Activated CD4-positive, alpha-beta T cell treated with anti-CD3 and anti-CD28 coated beads for 24 hours (primary cell): ENCODE data around the gene MAPRE2.
"Not testable (repeated sequence)": the region's sequence is repeated elsewhere in the genome, so short reads cannot be mapped to it uniquely, and the experiment has no call there.

Source experiments
- DNase-seq, 2 donors: peaks; one replicate each; pipeline ENCODE4 v3.0.0-alpha.2; 2020; ENCODE audit warnings: low read depth in 2 of 2

Gene MAPRE2

DNA sequence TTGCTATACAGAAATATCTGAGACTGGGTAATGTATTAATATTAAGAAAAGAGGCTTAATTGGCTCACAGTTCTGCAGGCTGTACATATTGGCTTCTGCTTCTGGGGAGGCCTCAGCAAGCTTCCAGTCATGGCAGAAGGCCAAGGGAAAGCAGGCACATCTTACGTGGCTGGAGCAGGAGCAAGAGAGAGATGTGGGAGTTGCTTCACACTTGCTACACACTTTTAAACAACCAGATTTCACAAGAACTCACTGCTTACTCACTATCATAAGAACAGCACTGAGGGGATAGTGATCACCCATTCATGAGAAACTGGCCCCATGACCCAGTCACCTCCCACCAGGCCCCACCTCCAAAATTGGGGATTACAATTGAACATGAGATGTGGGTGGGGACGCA, 50.6 kb downstream of the MAPRE2 start:
- no peak for DNase-seq

DNA sequence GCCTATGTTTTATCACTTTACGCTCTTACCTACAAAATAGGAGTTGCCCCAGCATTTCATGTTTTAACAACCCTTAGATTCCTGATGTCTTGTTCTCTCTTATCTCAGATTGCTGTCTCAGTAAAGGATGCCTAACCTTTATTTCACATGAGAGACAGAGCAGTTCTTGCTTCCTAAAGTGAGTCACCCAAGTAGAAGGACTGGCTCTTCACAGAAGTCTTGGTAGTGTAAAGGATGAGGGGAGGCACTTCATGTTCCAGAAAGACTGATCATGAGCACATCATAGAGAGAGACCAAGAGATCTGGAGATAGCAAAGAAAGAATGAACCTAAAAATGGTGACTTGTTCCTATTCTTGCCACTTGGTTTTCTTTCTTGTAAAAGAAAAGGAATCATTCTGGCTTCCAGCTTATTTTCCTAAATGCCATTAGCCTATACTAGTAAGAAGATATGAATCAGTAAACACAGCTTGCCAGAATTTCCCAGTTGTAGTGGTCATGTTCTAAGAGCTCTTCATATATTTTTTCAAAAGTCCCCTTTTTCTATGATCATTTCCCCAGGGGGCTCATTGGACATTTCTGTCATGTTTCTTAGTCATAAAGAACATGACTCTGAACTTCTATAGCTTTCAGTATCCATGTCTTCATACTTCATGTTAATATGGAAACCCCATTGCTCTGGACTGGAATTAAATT, 54.9 kb downstream of the MAPRE2 start:
- no peak for DNase-seq

DNA sequence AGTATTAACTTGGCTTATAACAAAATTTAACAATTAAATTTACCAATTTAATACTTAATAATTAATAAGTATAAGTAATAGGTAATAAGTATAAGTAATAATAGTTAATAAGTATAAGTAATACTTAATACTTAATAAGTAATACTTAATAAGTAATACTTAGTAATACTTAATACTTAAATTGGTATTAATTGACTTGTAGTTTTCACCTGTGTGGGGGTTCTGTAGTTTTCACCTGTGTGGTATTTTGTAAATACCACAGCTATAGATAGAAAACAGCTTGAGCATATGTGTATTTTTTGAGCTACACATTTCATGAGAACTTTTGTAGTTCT, 55.4 kb downstream of the MAPRE2 start:
- no peak for DNase-seq

DNA sequence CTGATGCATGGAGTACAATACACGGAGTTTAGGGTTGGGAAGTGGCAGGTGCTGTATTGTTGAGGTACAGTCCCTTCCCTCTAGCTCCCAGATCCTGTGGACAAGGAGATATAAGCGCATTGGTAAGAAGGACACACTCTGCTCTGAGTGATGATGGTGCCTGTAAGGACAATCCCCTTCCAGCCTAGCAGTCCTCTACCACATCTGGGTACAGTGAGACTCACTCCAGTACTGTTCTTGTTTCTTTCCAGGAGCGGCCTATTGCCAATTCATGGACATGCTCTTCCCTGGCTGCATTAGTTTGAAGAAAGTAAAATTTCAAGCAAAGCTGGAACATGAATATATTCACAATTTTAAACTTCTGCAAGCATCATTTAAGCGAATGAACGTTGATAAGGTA, 56.0 kb downstream of the MAPRE2 start:
- DNase-seq = no peak

DNA sequence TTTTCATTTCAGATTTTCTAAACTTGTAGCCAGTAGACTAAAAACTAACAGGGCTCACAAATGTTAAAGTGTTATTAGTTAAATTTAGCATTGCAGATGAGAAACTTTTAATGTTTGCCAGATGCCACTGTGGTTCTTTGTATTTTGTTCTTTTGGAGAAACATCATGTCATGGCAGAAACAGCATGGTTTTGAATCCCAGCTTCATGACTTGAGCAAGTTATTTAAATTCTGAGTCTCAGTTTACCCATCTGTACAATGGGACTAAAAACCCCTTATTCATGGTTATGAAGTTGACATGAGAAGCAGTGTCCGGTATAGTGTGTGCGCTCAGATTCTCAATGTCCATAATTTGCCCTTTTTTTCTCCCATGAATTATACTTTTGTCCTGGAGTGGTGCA, 56.5 kb downstream of the MAPRE2 start:
- no peak for DNase-seq

DNA sequence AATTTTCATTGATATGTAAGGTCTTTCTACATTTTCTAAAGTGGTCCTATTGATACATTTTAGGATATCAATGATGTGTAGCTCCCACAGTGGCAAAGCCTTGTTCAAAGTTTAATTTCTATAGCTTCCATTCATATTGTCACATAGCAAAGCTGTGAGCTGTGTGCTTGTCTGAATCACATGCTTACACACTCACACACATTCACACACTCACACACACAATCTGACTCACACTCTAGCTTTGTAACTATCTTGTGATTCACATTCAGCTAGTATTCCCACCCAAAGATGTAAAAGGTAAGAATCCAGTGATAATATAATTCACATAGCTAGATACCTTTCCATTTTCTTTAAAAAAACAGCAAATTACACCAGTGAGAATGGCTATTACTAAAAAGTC, 58.7 kb downstream of the MAPRE2 start:
- no peak for DNase-seq

DNA sequence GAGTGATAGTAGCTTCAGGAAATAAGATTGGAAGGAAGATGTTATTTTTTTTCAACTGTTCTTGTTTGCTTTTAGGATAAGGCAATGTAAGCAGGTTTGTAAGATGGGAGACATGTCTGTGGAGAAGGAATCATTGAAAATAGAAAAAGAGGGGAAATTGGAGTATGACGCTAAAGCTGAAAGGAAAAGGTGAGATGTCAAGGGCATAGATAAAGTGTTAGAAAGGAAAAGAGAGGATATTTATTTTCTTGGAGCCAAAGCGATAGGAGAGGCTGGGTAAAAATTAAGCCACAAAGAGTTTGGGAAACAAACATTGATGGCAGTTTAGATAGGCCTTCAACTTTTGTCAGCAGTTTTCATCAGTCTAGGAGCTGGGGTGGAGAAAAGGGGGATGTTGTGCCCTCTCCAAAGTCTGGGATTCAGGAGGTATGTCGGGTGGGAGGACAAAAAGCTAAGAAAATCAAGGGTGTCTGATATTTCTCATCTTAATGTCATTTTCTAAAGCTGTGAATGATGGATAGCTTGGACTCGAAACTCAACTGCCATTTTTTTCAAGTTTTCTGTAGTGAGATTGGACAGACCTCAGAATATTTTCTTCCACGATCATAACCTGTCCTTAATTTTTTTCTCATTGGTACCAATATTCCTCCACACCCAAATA, 63.3 kb downstream of the MAPRE2 start:
- no peak for DNase-seq

DNA sequence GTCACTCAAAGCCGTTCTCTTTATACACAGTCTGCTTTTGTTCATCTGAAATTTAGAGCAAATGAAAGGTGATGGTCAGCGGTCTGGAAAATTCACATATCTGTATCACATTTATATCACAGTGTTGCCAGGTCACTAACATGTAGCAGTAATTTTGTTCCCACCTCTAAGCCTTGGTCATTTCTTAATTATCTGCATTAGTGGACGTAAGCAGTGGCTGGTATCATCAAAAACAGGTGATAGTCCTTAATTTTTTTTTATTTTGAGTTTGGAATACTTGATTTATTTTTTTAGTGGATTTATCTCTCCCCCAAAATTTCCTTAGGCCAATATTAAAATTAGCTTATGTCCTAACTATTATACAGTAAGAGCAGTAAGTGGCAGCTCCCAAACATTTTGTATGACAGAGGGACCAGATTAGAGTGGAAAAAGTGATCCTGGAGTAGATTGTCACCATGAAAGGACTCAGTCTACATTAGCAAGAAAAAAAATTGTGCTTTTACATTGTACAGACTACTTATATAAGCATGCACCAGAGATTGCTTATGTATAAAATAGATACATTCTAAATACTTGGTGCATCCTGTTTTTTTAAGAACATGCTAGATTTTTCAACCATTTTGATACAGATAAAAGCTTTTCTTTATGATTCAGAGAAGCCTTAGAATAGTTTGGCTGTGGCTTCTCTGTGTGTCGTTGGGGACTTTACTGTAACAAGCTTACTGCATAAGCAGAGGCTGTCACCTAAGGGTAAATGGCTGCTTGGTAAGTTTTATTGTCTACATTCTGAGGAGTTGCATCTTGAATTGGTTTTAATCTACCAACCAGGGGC, 65.0 kb downstream of the MAPRE2 start:
- no peak for DNase-seq

DNA sequence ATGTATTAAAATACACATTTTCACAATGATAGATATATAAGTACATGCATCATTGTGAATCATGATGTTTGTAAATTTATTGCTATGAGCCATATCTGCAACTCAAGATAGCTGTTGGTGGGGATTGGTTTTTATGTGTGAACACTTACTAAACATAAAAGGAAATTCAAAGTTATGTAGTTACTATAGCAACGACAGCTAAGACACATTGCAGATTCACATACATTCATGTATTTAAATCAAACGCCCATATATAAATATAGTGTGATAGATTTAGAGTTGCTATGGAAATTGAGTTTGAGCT, 65.6 kb downstream of the MAPRE2 start:
- DNase-seq = no peak

DNA sequence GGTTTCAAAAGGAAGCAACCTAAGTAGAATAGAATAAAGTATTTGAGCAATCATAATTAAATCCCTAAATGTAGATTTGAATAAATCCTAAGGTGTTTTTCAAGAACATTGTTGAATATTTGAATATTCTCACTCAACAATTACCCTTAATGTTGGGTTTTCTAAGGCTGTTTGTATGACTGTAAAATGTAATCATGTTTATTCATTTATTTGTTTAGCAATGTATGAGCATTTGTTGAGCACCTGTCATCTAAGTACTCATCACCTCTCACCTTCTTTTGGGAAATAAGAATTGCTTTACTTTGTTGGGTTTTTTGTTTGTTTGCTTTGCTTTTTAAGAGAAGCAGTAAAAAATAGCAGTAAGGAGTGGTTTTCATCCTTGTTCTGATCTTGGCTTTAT, 66.0 kb downstream of the MAPRE2 start:
- no peak for DNase-seq

DNA sequence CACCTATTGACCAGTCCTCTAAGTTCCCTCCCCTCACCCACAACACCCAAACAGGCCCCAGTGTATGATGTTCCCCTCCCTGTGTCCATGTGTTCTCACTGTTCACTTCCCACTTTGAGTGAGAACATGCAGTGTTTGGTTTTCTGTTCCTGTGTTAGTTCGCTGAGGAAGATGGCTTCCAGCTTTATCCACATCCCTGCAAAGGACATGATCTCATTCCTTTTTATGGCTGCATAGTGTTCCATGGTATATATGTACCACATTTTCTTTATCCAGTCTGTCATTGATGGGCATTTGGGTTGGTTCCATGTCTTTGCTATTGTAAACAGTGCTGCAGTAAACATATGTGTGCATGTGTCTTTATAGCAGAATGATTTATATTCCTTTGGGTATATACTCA, 66.9 kb downstream of the MAPRE2 start:
- DNase-seq = not testable (repeated sequence)

DNA sequence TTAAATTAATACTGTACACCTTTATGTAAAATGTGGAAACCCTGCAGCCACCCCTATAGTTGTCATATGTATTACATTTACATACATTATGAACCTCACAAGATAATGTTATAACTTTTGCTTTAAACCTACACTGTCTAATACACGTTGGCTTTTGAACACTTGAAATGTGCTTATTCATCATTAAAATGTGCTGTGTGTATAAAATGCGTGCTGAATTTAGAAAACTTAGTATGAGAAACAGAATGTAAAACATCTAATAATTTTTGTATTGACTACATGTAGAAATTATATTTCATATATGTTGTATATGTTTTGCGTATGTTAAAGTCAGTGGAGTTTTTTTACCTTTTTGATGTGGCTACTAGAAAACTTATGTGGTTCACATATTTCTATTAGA, 68.8 kb downstream of the MAPRE2 start:
- no peak for DNase-seq

DNA sequence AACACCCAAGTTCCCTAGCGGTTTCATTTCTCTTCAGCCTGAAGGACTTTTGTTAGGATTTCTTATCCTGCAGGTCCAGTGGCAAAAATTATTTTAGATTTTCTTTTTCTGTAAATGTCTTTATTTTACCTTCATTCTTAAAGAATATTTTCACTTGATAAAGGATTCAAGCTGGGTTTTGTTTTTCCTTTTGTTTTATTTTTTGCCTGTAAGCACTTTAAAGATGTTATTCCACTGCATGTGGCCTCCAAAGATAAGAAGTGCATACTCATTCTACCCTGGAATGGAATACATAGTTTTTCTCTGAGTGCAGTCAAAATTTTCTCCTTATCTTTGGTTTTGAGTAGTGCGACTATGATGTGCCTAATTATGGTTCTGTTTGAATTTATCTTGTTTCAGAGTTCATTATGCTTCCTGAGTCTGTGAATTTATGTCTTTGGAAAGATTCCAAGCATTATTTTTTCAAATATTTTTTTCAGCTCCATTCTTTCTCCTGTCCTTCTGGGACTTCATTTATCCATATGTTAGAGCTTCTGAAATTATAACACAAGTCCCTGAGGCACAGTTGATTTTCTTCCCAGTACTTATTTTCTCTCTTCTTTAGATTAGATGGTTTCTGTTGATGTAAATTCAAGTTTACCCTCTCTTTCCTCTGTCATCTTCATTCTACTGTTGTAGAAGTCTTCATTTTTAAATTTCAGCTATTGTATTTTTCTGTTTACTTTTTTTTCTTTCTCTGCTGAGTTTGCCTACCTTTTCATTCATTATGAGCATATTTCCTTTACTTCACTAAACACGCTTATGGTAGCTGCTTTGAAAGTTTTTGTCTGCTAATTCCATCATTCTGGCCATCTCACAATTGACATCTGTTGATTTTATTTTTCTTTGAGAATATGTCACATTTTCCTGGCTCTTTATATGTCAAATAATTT, 69.6 kb downstream of the MAPRE2 start:
- no peak for DNase-seq

DNA sequence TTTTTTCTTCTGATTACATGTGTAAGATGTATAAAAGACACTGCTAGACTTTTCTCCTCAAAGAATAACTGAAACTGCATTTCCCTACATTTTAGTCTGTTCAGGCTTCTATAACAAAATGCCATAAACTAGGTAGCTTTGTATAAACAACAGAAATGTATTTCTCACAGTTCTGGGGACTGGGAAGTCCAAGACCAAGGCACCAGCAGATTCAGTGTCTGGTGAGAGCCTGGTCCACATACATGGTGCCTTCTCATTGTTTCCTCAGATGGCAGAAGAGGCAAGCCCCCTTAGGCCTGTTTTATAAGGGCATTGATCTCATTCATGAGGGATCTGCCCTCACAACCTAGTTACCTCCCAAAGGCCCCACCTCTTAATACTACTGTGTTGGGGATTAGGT, 71.5 kb downstream of the MAPRE2 start:
- DNase-seq = no peak

DNA sequence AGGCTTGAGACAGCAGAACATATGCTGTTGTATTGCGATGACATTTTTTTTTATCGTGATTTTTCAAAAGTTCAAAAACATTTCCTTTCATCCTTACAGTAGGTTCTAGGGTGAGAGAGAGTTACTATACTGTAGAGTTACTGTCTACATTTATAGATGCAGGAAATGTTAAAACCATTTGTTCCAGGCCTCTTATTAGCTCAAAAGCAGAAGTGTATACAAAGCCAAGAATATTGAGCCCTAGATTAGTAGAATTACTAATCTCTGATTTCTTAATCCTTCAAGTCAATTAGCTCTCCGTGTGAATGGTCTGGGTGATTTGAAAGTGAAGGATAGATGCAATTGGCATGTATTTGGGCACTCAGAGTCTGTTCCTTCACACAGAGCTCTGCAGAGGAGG, 73.1 kb downstream of the MAPRE2 start:
- no peak for DNase-seq

DNA sequence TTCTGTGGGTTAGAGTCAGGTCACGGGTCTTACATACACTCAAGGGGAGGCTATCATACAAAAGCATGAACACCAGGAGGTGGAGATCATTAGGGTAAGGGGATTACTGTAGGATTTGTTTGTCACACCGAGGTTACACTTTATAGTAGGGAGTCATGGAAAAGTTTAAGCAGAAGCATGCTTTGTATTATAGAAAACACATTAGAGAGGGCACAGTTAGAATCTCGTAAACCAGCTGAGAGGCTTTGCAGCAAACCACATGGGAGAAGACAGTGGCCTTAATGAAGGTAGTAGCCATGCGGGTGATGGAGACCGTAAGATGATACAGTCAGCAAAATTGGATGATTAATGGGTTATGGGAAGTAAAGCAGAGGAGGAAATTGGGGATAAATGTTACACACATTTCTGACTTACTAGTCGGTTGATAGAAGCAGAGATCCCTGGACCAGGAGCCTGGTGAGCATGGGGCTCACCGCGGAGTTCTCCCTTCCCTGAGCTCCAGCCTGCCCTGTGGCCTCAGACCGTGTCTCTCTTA, 75.6 kb downstream of the MAPRE2 start:
- DNase-seq = no peak

DNA sequence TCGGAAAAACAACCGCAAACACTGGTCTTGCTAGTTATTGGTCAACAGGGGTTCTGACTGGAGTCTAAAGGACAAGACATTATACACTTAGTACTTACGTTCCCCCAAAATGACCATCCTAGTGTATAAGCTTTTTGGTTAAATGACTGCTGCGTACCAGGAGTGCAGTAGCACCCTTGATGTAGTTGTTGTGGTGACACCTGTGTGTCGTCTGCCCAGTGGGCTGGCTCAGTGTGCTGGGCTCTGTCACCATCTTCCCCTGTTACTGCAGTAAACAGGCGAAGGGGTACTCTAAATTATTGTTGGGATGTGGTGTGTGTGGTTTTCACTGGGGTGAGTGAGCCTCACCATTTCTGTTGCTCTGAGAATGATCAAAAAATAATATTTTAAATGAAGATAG, 76.2 kb downstream of the MAPRE2 start:
- DNase-seq = no peak

DNA sequence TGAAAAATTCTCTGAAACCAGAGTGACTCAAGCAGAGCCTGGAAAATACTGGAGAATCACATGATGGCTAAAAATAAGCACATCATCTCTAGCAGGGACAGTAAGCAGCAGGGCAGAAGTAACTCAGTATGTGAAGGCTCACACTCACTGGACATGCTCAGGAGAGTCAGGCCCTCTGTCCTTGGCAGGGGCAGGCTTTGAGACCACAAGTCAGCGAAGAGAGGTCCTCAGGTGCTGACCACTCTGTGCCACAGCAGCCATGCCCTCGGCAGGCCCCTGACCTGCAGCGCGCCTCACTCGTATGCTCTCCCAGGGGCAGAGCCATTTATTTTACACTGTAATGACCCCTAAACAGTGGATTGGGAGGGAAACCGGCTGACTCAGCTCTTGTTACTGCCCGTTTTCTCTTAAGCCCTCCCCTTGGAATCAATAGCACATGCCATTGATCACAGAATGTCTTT, 76.8 kb downstream of the MAPRE2 start:
- no peak for DNase-seq

DNA sequence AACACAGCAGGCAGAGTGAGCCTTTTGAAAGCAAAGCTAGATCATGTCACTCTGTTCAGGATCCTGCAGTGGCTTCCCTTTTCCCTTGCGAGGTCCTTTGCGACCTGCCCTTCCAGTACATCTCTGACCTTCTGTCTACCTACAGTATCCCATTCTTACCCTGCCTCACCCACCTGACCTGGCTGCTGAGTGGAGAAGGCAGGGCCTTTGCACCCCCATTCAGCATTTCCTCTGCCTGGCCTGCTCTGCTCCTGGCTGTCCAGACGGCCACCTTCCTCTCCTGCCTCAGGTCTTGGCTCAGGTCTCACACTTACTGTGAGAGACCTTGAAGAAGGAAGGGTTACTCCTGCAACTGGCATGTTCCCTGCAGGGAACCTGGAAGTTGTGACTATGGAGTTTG, 77.4 kb downstream of the MAPRE2 start:
- DNase-seq = no peak

DNA sequence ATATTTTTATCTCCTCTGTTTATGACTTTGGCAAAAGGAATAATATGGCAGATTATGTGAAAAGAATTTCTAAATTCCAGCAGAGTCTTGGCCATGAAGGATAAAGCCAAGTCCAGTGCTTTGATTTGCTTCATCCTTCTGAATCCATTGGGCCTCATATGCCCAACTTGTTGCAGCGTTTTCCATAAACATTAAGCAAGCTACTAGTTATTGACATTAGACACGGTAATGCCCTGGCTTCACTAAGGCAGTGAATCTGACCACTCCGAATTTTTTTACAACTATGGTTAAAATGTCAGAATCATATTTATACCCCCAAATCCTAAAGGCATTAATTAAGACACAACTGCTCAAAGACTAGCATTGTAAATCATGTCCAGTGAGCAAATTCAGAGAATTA, 79.8 kb downstream of the MAPRE2 start:
- no peak for DNase-seq

DNA sequence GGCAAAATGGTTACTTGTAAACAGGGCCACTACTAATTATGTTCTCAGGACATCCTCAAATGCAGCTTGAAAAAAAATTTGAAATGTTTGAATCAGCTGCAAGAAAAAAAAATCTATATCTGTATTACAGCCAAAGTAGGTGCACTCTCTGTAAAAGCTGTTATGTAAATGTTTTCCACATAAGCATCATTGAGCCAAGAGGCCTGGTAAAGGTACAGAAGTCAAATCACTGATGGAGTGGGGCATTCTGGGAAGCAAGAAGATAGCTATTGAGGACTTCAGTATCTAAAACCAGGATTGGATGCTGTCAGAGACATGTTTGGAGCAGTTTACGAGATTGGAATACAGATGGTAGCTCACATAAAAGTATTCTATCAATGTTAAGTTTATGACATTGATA, 80.3 kb downstream of the MAPRE2 start:
- DNase-seq = no peak
